Neural crest cell (in vitro differentiated cells): ENCODE measurements around the gene NPR3. TPM values are rescaled to one million over a fixed set of nuclear protein-coding genes. Genes with fewer than 3 reads are reported as not detected.

Source experiments
- DNase-seq: peaks from one replicate; pipeline ENCODE4 v3.0.0; 2021; ENCODE audit warnings: low read depth, mixed read lengths, low spot score
- H3K27ac Mint-ChIP-seq: one replicate; pipeline ENCODE4 v1.8.0; 2021; ENCODE audit warnings: mild to moderate bottlenecking, mixed read lengths; ENCODE audit not compliant: unreplicated experiment
- H3K27me3 Mint-ChIP-seq: 2 replicates; pipeline ENCODE4 v1.8.0; 2021; ENCODE audit warnings: low read depth, mild to moderate bottlenecking, mixed read lengths
- H3K36me3 Mint-ChIP-seq: 2 replicates; pipeline ENCODE4 v1.8.0; 2021; ENCODE audit warnings: low read depth, mild to moderate bottlenecking, mixed read lengths
- H3K4me1 Mint-ChIP-seq: 2 replicates; pipeline ENCODE4 v1.8.0; 2021; ENCODE audit warnings: mixed read lengths
- H3K4me3 Mint-ChIP-seq: one replicate; pipeline ENCODE4 v1.8.0; 2021; ENCODE audit warnings: mild to moderate bottlenecking, mixed read lengths
- H3K9me3 Mint-ChIP-seq: 2 replicates; pipeline ENCODE4 v1.8.0; 2021; ENCODE audit warnings: mixed read lengths
- total RNA-seq: library from RNA; stranded (reverse); gene quantifications from 2 replicates; pipeline ENCODE4 v1.2.1, GENCODE V29; 2021
- TF ChIP-seq, protein P1 (sequence below): fragments of 200-600 bp; sonication (generic); conservative IDR thresholded peaks from 2 replicates; pipeline ENCODE4 v1.5.0; 2021; ENCODE audit warnings: antibody characterized with exemption, mild to moderate bottlenecking

Gene NPR3
- total RNA-seq, 1 donor from 2014 or later, result 6.8 TPM

DNA sequence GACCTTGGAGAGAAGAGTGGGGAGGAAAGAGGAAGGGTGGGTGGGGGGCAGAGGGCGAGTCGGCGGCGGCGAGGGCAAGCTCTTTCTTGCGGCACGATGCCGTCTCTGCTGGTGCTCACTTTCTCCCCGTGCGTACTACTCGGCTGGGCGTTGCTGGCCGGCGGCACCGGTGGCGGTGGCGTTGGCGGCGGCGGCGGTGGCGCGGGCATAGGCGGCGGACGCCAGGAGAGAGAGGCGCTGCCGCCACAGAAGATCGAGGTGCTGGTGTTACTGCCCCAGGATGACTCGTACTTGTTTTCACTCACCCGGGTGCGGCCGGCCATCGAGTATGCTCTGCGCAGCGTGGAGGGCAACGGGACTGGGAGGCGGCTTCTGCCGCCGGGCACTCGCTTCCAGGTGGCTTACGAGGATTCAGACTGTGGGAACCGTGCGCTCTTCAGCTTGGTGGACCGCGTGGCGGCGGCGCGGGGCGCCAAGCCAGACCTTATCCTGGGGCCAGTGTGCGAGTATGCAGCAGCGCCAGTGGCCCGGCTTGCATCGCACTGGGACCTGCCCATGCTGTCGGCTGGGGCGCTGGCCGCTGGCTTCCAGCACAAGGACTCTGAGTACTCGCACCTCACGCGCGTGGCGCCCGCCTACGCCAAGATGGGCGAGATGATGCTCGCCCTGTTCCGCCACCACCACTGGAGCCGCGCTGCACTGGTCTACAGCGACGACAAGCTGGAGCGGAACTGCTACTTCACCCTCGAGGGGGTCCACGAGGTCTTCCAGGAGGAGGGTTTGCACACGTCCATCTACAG lies 760 bp downstream of the NPR3 start:
- Mint-ChIP-seq H3K9me3 (no peaks in the 10 kb centered on the region), H3K4me3 (peak overlapping the region; percentile 88), H3K4me1 (peaks cover 34% of the 10 kb centered on the region), H3K36me3 (peaks cover 2% of the 10 kb centered on the region), H3K27me3 (peaks cover 85% of the 10 kb centered on the region), H3K27ac (no peak overlapping the region)
- DNase-seq, result peak; percentile 16
- TF ChIP-seq, protein P1, sequence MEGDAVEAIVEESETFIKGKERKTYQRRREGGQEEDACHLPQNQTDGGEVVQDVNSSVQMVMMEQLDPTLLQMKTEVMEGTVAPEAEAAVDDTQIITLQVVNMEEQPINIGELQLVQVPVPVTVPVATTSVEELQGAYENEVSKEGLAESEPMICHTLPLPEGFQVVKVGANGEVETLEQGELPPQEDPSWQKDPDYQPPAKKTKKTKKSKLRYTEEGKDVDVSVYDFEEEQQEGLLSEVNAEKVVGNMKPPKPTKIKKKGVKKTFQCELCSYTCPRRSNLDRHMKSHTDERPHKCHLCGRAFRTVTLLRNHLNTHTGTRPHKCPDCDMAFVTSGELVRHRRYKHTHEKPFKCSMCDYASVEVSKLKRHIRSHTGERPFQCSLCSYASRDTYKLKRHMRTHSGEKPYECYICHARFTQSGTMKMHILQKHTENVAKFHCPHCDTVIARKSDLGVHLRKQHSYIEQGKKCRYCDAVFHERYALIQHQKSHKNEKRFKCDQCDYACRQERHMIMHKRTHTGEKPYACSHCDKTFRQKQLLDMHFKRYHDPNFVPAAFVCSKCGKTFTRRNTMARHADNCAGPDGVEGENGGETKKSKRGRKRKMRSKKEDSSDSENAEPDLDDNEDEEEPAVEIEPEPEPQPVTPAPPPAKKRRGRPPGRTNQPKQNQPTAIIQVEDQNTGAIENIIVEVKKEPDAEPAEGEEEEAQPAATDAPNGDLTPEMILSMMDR, result no peak

DNA sequence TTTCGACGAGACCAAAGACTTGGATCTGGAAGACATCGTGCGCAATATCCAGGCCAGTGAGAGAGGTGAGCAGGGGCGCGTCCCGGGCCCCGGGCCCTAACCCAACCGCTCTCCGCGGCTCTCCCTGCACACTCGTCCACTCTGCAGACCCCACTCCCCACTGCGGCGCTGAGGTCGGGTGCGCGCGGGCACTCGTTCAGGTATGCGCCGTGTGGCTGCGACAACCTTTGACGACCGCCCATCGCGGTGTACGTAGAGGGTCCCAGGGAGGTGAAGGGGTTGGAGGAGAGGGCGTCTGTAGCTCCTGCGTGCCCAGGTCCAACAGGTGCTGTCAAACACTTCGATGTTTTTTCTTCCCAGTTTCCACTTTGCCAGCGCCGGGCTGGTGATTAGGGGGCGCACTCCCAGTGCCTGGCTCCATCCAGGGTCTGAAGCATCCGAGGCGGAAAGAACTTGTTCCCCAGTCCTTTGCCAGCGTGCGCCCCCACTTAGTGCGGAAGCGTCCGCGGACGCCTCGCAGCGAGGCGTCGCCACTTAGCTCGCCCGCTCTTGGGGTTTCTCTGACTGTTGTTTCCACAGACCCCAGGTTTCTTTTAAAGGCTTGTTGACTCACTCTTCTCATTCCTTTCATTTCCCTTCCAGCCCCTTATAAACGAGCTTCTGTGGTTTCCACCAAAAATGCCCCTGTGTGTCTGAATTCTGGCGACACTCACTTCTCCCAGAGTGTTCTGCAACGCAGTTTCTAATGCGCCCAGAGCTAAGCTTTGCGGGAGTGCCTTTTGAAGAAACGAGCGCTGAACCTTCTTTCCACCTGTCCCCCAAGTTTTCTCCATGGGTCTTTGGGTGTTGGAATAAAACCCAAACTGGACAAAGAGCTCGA lies 1.6 kb downstream of the NPR3 start:
- Mint-ChIP-seq H3K27me3 (peaks cover 89% of the 10 kb centered on the region), H3K4me3 (peak overlapping the region; percentile 88), H3K4me1 (peaks cover 30% of the 10 kb centered on the region), H3K27ac (no peak overlapping the region), H3K9me3 (no peaks in the 10 kb centered on the region), H3K36me3 (peaks cover 8% of the 10 kb centered on the region)
- DNase-seq, result peak; percentile 2
- TF ChIP-seq, protein P1, result peak; percentile 14

DNA sequence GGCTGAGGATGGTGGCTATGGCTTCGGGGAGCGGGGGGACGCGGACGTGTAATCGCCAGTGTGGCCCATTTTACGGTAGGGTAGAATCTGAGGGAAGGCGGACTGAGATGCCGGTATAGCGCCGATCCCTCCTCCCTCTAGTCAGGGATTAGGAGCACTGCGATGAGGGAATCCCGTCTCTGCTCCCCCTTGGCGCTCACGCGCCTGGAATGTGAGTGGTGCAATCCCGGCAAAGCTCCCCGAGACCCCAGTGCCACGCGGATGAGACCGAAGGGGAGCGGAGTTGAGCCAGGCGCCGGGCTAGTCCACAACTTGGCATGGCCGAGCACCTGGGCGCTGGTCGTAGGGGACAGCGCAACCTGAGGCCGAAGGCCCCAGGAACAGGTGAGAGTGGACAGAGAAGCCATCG lies 2.2 kb downstream of the NPR3 start:
- peaks cover 30% of the 10 kb centered on the region for H3K4me1 Mint-ChIP-seq

DNA sequence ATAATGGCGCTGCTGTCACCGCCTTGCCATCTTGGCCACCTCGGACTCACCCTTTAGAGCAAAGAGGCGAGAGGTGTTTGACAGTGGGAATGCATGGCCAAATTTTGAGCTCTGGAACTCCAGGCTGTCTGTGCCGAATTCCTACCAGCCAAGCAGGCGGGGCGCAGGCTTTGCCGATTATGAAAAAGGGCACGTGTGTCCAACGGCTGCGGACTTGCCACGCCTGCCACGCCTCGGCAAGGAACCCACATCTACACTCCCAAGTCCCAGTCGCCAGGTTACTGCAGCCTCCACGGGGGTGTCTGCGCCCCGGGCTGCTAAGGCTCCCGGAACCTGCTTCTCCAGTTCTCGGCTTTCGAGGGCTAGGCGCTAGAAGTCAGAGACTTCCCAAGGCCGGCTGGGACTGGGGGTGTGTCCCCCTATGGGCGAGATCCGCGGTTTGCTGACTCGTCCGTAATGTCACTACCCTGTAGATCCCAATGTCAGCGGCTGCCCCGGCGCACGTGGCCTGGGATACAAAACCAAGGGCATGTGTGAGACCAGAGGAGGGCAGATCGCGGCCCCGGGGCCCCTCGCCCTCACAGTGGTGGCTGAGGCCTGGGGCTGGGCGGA lies 2.8 kb downstream of the NPR3 start:
- no peaks in the 10 kb centered on the region for H3K9me3 Mint-ChIP-seq
- peaks cover 30% of the 10 kb centered on the region for H3K4me1 Mint-ChIP-seq
- H3K36me3 Mint-ChIP-seq, result peaks cover 8% of the 10 kb centered on the region
- H3K27ac Mint-ChIP-seq, result no peak overlapping the region
- TF ChIP-seq, protein P1, result peak; percentile 17
- DNase-seq, result peak; percentile 22
- H3K4me3 Mint-ChIP-seq, result peak overlapping the region; percentile 38
- peaks cover 85% of the 10 kb centered on the region for H3K27me3 Mint-ChIP-seq

More for the DNA sequence above, 2.2 kb downstream of the NPR3 start:
- Mint-ChIP-seq H3K9me3 (no peaks in the 10 kb centered on the region), H3K36me3 (peaks cover 8% of the 10 kb centered on the region), H3K27me3 (peaks cover 90% of the 10 kb centered on the region), H3K27ac (no peak overlapping the region), H3K4me3 (peak overlapping the region; percentile 80)
- DNase-seq, result no peak
- TF ChIP-seq, protein P1, result no peak

DNA sequence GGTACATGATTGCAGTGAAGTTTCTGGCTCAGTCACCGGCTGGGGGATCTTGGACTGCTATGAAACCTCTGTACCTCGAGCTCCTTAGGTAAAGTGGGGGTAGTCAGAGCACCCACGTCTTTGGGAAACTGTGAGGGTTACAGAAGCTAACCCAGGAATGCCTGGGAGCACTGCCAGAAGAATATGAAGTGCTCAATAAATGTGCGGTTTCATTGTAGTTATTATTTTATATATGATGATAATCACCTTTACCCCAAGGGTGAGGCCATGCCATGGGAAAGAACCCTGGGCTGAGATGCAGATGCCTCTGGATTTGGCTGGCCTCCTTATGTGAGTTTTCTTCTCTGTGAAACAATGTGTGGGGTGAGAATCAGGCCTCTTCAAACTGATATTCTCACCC lies 3.7 kb downstream of the NPR3 start:
- DNase-seq, result no peak
- Mint-ChIP-seq H3K27me3 (peaks cover 81% of the 10 kb centered on the region), H3K36me3 (peaks cover 14% of the 10 kb centered on the region), H3K4me1 (peaks cover 24% of the 10 kb centered on the region), H3K27ac (no peak overlapping the region), H3K9me3 (peaks cover 3% of the 10 kb centered on the region), H3K4me3 (peak overlapping the region; percentile 31)
- TF ChIP-seq, protein P1, result no peak
